GM12892 (cell line): ENCODE measurements around the gene ATP2A3.

Experiments
- POLR2A ChIP-seq: IDR thresholded peaks from 2 replicates; pipeline ENCODE4 v1.6.1; 2011; ENCODE audit warnings: low read depth, low read length, control low read depth
- POLR2AphosphoS5 ChIP-seq: IDR thresholded peaks from 2 replicates; pipeline ENCODE4 v1.6.1; 2011; ENCODE audit warnings: low read depth, low read length, control low read depth
- TAF1 ChIP-seq: IDR thresholded peaks from 2 replicates; pipeline ENCODE4 v1.6.1; 2011; ENCODE audit warnings: low read depth, mild to moderate bottlenecking, control low read depth, low read length, borderline replicate concordance

DNA sequence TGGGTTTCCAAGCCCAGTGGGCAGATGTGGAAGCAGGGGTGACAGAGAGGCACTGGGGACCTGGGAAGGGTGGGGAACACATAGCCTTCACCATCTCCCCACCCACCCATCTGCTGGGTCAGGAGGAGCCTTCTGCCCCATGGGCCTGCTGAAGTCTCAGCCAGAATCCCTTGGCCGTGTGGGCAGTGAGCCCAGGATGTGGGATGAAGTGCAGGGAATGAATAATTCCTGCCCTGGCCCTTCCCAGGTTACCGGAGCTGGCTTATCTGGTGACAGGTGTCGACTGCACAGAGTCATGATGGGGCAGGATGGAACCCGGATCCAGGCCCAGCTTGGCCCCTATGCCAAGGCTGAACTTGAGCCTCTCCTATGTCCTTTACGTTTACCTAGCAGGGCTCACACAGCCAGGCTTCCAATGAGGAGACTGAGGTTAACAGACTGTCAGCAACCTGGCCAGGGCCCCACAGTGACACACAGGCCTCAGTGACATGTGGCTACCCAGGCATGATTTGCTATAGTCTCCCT lies 17.5 kb downstream of the ATP2A3 start:
- no peak for TF ChIP-seq POLR2A
- TF ChIP-seq POLR2AphosphoS5 = no peak
- no peak for TF ChIP-seq TAF1
